ENCODE results near the gene TMEM114.

TMEM114 gene

DNA sequence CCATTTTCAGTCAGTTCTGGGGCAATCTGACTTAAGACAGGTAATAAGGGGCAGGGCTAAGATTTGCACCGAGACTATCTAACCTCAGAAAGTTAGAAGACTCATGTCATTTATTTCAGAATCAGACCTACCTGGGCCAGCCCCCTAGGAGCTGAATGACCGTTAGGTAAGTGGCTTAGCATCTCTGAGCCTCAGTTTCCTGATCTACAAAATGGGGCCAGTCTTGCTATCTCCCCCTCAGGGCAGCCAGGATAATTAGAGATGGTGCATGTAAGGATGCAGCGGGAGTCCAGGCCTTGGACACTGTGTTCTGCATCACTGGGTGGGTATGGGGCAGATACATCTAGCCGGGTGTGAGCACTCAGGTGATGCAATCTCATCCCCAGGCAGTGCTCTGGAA, 20.8 kb upstream of the TMEM114 start:
- DNase-seq: no peak

- DNase-seq: no peak
These were observed 16.9 kb upstream of the TMEM114 start for GRCh38 chr16:8607214-8607613.

GRCh38 chr16:8605554-8605953, 15.2 kb upstream of the TMEM114 start:
- DNase-seq: no peak

- no peak for DNase-seq
These were observed 9.9 kb upstream of the TMEM114 start for GRCh38 chr16:8600144-8600775.

DNA sequence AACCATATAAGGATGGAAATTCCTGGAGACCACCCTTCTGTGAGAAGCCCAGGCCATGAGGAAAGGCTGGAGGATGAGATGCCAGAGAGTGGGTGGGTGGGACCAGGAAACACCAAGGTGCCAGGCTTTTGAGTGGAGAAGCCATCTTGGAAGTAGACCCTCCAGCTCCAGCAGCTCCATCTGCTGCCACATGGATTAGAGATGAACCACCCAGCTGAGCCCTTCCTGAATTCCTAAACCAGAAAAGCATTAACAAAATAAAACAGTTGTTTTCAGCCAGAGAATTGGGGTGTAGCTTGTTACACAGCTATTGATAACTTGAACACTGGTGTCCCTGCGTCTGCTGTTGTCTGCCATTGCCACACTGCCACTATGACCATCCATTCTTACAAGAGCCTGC, 6.3 kb upstream of the TMEM114 start:
- DNase-seq: no peak

DNA sequence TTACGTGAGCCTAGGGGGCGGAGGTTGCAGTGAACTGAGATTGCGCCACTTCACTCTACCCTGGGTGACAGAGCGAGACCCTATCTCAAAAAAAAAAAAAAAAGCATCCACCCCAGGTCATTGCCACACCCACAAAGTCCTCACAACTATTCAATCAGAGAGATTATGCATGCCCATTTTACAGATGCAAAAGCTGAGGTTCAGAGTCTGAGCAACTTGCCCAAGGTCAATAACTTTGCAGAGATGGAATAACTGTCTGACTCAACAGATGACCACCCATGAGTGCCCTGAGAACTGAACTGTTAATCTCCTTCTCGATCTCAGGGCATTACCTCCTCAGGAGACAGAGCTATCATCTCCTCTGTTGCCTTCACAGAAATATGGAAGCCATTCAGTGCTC, 5.5 kb upstream of the TMEM114 start:
- no peak for DNase-seq

DNA sequence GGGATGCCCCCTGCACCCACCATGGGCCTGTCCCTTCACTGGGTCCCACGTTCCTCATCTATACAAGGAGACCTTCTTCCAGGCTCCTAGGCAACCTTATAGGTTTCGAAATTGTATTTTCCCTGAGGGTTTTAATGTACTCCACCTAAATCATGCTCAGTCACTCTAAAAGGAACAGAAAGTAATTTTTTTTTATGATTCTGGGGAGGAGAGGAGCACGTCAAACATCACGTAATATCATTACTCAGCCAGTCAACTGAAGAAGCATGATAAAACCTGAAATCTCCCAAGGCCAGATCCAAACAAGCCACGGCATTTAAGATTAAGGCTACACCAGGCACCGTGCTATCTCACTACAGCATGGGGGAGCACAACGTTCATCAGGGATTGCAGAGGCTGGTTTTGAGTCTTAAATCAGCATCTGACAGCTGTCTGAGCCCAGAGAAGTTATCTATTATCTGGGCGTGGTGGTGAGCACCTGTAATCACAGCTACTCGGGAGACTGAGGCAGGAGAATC, 3.9 kb upstream of the TMEM114 start:
- DNase-seq: no peak

DNA sequence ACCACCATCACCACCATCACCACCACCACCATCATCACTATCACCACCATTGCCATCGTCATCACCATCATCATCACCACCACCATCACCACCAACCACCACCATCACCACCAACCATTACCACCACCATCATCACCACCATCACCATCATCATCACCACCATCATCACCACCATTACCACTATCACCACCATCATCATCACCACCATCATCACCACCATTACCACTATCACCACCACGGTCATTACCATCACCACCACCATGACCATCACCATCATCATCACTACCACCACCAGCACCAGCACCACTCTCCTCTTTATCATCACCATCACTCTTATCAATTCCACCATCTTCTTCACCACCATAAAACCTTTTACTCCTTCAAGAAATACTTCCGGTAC, 1.1 kb upstream of the TMEM114 start:
- no peak for DNase-seq

GRCh38 chr16:8590811-8591210, 500 bp upstream of the TMEM114 start:
- DNase-seq: no peak

- no peak for DNase-seq
These were observed 1.0 kb downstream of the TMEM114 start for GRCh38 chr16:8589057-8589899.

GRCh38 chr16:8588682-8589056, 1.6 kb downstream of the TMEM114 start:
- DNase-seq: no peak

- no peak for DNase-seq
These were observed 3.2 kb downstream of the TMEM114 start for GRCh38 chr16:8587065-8587464.

DNA sequence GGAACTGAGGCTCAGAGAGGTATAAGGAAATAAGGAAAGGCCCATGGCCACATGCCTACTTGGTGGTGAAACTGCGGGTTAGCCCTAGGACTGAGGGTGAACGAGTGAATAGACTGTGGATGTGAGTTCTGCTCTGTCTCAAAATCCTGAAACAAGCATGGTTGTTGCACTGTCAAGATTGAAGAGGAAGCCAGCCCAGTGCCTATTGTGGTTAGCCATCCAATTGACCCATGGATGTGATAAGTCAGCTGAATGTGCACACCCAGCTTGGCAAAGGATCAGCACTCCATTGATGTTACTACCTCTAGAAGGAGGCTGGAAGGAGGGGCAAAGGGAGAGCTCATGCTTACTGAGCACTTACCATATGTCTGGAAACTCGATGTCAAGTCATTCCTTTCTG, 4.5 kb downstream of the TMEM114 start:
- DNase-seq: no peak

- DNase-seq: no peak
These were observed 5.3 kb downstream of the TMEM114 start for GRCh38 chr16:8585041-8585440.

GRCh38 chr16:8583732-8584131, 6.6 kb downstream of the TMEM114 start:
- DNase-seq: no peak

DNA sequence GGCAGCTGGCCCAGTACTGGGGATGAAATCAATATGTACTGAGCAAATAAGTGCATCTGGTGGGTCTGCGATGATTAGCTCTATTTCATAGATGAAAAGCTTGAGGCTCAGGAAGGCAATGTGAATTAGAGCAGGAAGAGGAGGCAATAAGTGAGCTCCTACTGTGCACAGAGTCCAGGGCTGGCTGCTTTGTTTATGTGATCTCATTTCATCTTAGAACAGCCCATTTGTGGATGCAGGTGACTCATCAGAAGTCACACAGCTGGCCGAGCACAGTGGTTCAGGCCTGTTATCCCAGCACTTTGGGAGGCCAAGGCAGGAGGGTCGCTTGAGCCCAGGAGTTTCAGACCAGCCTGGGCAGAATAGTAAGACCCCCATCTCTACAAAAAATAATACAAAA, 7.1 kb downstream of the TMEM114 start:
- no peak for DNase-seq

- no peak for DNase-seq
These were observed 8.3 kb downstream of the TMEM114 start for GRCh38 chr16:8581831-8582580.

DNA sequence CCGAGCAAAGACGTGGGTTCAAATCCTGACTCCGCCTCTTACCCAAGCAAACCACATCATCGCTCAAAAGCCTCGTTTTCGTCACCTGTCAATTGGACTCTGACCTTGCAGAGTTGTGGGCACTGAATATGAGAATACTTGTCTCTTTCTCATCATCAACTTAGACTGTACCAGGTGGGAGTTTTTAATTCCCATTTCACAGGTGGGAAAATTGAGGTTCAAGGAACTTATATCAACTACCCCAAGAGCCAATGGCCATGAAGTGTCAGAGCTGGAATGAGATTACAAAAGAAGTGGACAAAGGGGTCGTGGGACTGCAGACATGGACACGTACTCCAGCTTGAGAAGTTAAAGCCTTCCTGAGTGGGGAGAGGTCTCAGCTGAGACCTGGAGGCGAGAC, 10.8 kb downstream of the TMEM114 start:
- DNase-seq: no peak

DNA sequence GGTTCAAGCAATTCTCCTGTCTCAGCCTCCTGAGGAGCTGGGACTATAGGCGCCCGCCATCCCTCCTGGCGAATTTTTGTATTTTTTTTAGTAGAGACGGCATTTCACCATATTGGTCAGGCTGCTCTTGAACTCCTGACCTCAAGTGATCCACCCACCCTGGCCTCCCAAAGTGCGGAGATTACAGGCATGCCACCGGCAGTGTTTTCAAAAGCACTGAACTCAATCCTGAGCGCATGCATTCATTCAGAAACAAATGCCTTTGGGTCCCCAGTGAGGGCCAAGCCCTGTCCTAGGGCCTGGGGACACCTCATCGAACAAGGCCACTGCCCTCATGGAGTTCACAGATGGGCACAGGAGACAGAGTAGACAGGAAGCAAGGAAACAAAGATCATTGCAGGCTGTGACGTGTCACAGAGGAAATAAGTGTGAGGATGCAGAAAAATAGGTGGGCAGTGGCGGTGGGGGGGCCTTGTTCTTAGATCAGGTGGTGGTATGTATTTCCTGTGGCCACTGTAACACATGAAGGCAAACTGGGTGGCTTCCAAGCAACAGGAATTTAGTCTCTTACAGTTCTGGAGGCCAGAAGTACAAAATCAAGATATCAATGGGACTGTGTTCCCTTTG, 12.5 kb downstream of the TMEM114 start:
- DNase-seq: no peak

DNA sequence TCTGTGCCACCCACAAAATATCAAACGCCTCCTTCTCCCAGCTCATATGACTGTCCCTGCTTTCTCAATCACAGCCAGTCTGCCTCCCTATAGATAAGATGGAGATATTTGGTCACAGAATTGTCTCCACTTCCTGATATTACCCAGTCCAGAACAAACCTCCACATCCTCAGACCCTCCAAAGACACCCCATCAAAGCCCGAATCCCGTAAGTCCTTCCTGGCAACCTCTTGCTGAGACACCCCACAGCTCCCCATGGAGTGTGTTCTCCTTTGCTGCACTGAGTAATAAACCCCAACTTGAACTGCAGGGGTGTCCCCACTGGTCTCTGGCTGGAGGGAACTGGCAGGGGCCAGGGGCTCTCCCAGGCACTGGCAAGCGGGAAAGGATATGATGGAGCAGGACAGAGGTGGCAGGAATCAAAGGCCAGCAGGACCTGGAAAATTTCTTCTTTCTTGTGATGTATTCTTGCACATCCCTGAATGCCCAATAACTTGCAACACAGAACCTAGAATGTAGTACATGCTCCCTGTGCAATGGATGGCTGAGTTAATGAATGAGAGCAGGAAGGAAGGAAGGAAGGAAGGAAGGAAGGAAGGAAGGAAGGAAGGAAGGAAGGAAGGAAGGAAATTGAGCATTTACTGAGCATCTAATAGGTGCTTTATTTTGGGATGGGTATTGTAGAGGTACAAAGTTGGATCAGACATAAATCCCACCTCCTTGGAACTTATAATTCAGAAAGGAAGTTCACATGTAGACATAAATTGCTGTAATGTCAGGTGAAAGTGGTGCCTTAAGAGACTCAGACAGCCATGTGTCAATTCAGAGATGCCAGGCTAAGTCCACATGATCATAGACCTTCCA, 13.9 kb downstream of the TMEM114 start:
- DNase-seq: no peak

DNA sequence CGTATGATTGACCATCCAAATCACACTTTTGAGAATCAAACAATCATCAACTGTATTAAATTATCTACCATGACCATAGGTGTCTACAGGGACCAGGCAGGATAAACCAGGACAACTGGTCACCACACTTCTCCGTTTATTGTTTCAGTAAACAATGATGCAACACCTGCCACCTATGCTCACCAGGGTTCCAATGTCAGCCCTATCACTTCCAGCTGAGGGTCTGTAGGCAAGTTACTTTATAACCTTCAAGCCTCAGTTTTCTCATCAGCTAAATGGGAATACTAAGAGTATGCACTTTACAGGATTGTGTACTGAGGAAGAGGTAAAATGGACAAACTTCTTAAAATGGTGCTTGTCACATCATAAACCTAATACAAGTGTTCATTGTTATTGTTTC, 14.9 kb downstream of the TMEM114 start:
- peak in 1 of 3 experiments; percentile 6 for DNase-seq

Measured in NCI-H1417 (cell line).